Panc1 (cell line): ENCODE results near the gene LRP11. TPM values are rescaled to one million over a fixed set of nuclear protein-coding genes. Genes with fewer than 3 reads are reported as not detected.
A peak's percentile ranks its signal among the peaks of the same experiment; 100 is the strongest.
"Not testable (repeated sequence)": the region's sequence is repeated elsewhere in the genome, so short reads cannot be mapped to it uniquely, and the experiment has no call there.

ENCODE experiments used
- ATAC-seq: fragments of 200-7000 bp; cut with Tn5 transposase; 2 replicates; pipeline ENCODE4 v1.9.1; 2020; ENCODE audit warnings: mild to moderate bottlenecking, moderate library complexity
- BruUV-seq: library from RNA; stranded (reverse); fragments of 400-500 nt; replicated peaks from 2 replicates; lab custom pipeline; 2021; lab: Mats Ljungman, UMichigan
- CTCF ChIA-PET: fragments of 300-600 bp; sonication (Branson Sonifier 250); formaldehyde crosslinking; loops from one replicate; lab custom pipeline; 2022; ENCODE audit warnings: antibody characterized with exemption; lab: Charles Lee
- POLR2A ChIA-PET: fragments of 300-600 bp; sonication (Branson Sonifier 250); formaldehyde crosslinking; loops from one replicate; lab custom pipeline; 2022; ENCODE audit warnings: antibody characterized with exemption; lab: Charles Lee
- DNase-seq: peaks from one replicate; pipeline ENCODE4 v3.0.0-alpha.2; 2010; ENCODE audit warnings: low read depth, low spot score
- H3K27ac ChIP-seq: 2 replicates; pipeline ENCODE4 v1.5.1; 2011; ENCODE audit warnings: mild to moderate bottlenecking, low read length, inconsistent platforms
- H3K27me3 ChIP-seq: fragments of 200-500 bp; sonication (Bioruptor generic); 2 replicates; pipeline ENCODE4 v1.6.0; 2014; ENCODE audit warnings: low read length, inconsistent platforms; ENCODE audit not compliant: control insufficient read depth, insufficient read depth
- H3K36me3 ChIP-seq: fragments of 200-500 bp; sonication (Bioruptor generic); 2 replicates; pipeline ENCODE4 v1.5.1; 2014; ENCODE audit warnings: inconsistent platforms, mild to moderate bottlenecking, low read length, moderate library complexity; ENCODE audit not compliant: control insufficient read depth, insufficient read depth
- H3K4me1 ChIP-seq: 2 replicates; pipeline ENCODE4 v1.5.1; 2011; ENCODE audit warnings: inconsistent platforms, mild to moderate bottlenecking, low read length, moderate library complexity; ENCODE audit not compliant: control insufficient read depth, insufficient read depth
- H3K4me3 ChIP-seq, 2 experiments: 2 replicates each; pipeline ENCODE4 v1.5.1; 2011 to 2012; ENCODE audit warnings: low read depth in 2 of 2, low read length in 2 of 2, mild to moderate bottlenecking in 2 of 2, inconsistent platforms in 1 of 2, moderate library complexity in 1 of 2
- H3K9me3 ChIP-seq: fragments of 200-500 bp; sonication (Bioruptor generic); 2 replicates; pipeline ENCODE4 v1.5.1; 2014; ENCODE audit warnings: low read depth, mild to moderate bottlenecking, inconsistent platforms, low read length, moderate library complexity; ENCODE audit not compliant: control insufficient read depth, insufficient read depth
- POLR2AphosphoS5 ChIP-seq: IDR thresholded peaks from 2 replicates; pipeline ENCODE4 v1.6.1; 2012; ENCODE audit warnings: mild to moderate bottlenecking, low read depth, low read length, moderate library complexity
- SIN3A ChIP-seq: IDR thresholded peaks from 2 replicates; pipeline ENCODE4 v1.6.1; 2012; ENCODE audit warnings: low read depth, mild to moderate bottlenecking, low read length, moderate library complexity, borderline replicate concordance; ENCODE audit not compliant: insufficient read depth
- TCF7L2 ChIP-seq: IDR thresholded peaks from 2 replicates; pipeline ENCODE4 v1.6.1; 2011; ENCODE audit warnings: mild to moderate bottlenecking, low read depth, low read length, inconsistent platforms
- in situ Hi-C: cut with HindIII; loops from 2 replicates; pipeline ENCODE4 v1.10.0; 2016; ENCODE audit warnings: low sequenced_read_pairs, low pct_unique_long_range_greater_than_20kb
- intact Hi-C: fragments of 100-400 bp; cut with micrococcal nuclease; formaldehyde crosslinking; loops from one replicate; pipeline ENCODE4 v1.10.0; 2022; ENCODE audit not compliant: unreplicated experiment
- total RNA-seq: library from RNA; stranded (reverse); gene quantifications from one replicate; pipeline ENCODE4 v1.2.1, GENCODE V29; 2021; ENCODE audit not compliant: unreplicated experiment
- TF ChIP-seq, protein P1 (sequence below): fragments of 450-650 bp; IDR thresholded peaks from 2 replicates; pipeline ENCODE4 v1.5.1; 2017; ENCODE audit warnings: mild to moderate bottlenecking
- TF ChIP-seq, protein P2 (sequence below), 2 experiments: IDR thresholded peaks; 2 replicates each; pipeline ENCODE4 v1.6.1; 2011 to 2012; ENCODE audit warnings: low read depth in 2 of 2, control low read depth in 1 of 2, low read length in 1 of 2, mild to moderate bottlenecking in 1 of 2, moderate library complexity in 1 of 2; ENCODE audit not compliant: insufficient read depth in 1 of 2

Gene LRP11
- total RNA-seq, 1 experiment from 2014 or later, result 151 TPM

DNA sequence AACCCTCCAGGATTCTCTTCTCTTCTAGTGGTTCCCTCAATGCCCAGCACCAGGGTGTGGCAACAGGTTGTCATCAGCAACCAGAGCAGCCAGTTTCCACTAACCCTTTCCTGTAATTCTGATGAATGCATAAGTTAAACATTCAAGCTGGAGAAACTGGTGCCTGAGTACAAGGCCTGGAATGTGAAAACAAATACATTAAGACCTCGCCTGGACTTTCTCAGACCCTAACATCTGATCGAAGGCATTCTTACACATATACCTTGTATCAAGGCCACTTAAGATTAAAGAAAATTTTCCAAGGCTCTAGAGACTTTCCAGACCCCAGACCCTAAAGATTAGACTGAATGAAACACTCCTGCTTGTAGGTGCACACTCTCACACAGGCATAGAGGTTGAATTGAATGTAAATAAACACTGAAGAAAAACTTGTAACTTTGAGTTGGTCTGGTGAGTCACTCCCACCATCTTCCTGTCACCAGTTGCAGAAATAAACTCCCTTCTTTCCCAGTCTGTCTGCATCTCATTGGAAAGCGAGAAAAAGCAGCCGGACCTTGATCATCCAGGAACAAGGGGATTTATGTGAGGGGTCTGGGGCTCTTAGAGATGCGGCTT is 9.0 kb downstream of the LRP11 start:
- CTCF ChIA-PET, result no interaction called here
- peak; percentile 96 for DNase-seq
- POLR2A ChIA-PET, result no interaction called here
- peak overlapping the region; percentile 91 for H3K27ac ChIP-seq
- intact Hi-C loops (no loop called here), in situ Hi-C loops (no loop called here)
- ATAC-seq, result peak; percentile 89
- H3K9me3 ChIP-seq, result no peaks in the 10 kb centered on the region
- peaks cover 7% of the 10 kb centered on the region; the same call in 1 of the 2 replicates for H3K36me3 ChIP-seq
- H3K4me1 ChIP-seq, result peaks cover 80% of the 10 kb centered on the region
- BruUV-seq, result no TSS peak
- TF ChIP-seq SIN3A, result 0 out of 2 replicates have a peak, but pooled peaks have one; percentile 7
- TF ChIP-seq POLR2AphosphoS5, result peak; percentile 39; the same call in 1 of the 2 replicates
- TF ChIP-seq, protein P1, sequence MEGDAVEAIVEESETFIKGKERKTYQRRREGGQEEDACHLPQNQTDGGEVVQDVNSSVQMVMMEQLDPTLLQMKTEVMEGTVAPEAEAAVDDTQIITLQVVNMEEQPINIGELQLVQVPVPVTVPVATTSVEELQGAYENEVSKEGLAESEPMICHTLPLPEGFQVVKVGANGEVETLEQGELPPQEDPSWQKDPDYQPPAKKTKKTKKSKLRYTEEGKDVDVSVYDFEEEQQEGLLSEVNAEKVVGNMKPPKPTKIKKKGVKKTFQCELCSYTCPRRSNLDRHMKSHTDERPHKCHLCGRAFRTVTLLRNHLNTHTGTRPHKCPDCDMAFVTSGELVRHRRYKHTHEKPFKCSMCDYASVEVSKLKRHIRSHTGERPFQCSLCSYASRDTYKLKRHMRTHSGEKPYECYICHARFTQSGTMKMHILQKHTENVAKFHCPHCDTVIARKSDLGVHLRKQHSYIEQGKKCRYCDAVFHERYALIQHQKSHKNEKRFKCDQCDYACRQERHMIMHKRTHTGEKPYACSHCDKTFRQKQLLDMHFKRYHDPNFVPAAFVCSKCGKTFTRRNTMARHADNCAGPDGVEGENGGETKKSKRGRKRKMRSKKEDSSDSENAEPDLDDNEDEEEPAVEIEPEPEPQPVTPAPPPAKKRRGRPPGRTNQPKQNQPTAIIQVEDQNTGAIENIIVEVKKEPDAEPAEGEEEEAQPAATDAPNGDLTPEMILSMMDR, result no peak
- TF ChIP-seq, protein P2, sequence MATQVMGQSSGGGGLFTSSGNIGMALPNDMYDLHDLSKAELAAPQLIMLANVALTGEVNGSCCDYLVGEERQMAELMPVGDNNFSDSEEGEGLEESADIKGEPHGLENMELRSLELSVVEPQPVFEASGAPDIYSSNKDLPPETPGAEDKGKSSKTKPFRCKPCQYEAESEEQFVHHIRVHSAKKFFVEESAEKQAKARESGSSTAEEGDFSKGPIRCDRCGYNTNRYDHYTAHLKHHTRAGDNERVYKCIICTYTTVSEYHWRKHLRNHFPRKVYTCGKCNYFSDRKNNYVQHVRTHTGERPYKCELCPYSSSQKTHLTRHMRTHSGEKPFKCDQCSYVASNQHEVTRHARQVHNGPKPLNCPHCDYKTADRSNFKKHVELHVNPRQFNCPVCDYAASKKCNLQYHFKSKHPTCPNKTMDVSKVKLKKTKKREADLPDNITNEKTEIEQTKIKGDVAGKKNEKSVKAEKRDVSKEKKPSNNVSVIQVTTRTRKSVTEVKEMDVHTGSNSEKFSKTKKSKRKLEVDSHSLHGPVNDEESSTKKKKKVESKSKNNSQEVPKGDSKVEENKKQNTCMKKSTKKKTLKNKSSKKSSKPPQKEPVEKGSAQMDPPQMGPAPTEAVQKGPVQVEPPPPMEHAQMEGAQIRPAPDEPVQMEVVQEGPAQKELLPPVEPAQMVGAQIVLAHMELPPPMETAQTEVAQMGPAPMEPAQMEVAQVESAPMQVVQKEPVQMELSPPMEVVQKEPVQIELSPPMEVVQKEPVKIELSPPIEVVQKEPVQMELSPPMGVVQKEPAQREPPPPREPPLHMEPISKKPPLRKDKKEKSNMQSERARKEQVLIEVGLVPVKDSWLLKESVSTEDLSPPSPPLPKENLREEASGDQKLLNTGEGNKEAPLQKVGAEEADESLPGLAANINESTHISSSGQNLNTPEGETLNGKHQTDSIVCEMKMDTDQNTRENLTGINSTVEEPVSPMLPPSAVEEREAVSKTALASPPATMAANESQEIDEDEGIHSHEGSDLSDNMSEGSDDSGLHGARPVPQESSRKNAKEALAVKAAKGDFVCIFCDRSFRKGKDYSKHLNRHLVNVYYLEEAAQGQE (IDR thresholded peaks at IDR 0.05; ENCODE audit: insufficient read depth in 1 of 2, low read depth in 2 of 2, low read length in 1 of 2), result 0 out of 4 replicates have a peak, but pooled peaks of 1 of the 2 experiments have one; percentile 6
- no peak for TF ChIP-seq TCF7L2
- no peaks in the 10 kb centered on the region for H3K27me3 ChIP-seq
- peak overlapping the region; percentile 12 to 49 for H3K4me3 ChIP-seq

DNA sequence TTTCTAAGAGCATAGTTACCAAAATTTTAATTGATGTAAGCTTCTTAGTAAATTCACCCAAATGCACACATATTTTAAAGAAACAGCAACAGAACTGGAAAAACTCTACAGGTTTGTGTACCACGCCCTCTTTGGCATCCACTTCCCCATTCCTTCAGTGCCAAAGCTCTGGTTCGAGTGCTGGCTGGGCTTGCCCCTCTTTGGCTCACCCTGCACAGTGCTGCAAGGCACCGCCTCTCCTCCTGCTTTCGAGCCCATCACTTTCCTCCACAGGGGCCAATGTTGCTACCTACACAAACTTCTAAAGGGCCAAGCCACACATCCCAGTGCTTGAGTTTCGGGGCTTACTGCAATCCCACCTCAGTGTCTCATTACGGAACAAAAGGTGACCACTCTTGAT is 9.6 kb downstream of the LRP11 start:
- in situ Hi-C loops (no loop called here), intact Hi-C loops (no loop called here)
- Histone ChIP-seq H3K36me3 (peaks cover 7% of the 10 kb centered on the region; the same call in 1 of the 2 replicates), H3K4me3 (peak overlapping the region; percentile 12 to 49; a peak in 3 of 4 replicates), H3K9me3 (no peaks in the 10 kb centered on the region), H3K27me3 (no peaks in the 10 kb centered on the region), H3K27ac (peak overlapping the region; percentile 91), H3K4me1 (peaks cover 74% of the 10 kb centered on the region)
- CTCF ChIA-PET, result no interaction called here
- BruUV-seq, result no TSS peak
- POLR2A ChIA-PET, result no interaction called here
- ATAC-seq (peak; percentile 65), DNase-seq (no peak)
- TF ChIP-seq, protein P2 (IDR thresholded peaks at IDR 0.05; ENCODE audit: insufficient read depth in 1 of 2, low read depth in 2 of 2, low read length in 1 of 2), result no peak
- TF ChIP-seq SIN3A, result no peak
- no peak for TF ChIP-seq TCF7L2
- TF ChIP-seq POLR2AphosphoS5, result no peak
- TF ChIP-seq, protein P1, result no peak

DNA sequence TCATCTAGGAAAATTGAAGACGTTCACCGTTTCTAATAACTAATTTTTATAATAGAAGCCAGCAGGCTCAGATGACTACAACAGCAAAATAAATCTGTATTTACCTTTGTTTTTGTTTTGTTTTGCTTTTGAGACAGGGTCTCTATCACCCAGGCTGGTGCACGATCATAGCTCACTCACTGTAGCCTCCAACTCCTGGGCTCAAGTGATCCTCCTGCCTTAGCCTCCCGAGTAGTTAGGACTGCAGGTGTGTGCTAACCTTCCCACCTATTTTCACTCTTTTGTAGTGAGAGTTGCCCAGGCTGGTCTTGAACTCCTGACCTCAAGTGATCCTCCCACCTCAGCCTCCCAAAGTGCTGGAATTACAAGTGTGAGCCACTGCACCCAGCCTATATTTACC is 10.1 kb downstream of the LRP11 start:
- POLR2A ChIA-PET, H3K27me3 ChIP-seq, ATAC-seq, in situ Hi-C loops, H3K36me3 ChIP-seq, DNase-seq, intact Hi-C loops, CTCF ChIA-PET, H3K9me3 ChIP-seq, BruUV-seq: not testable (repeated sequence)
- peak overlapping the region in 1 of 2 experiments; percentile 4; a peak in 2 of 4 replicates for H3K4me3 ChIP-seq
- peak overlapping the region; percentile 91 for H3K27ac ChIP-seq
- peaks cover 70% of the 10 kb centered on the region for H3K4me1 ChIP-seq
